SW480 (cell line): ENCODE results near the gene DCHS2.

Source experiments
- DNase-seq: peaks from one replicate; pipeline ENCODE4 v3.0.0-alpha.2; 2016; ENCODE audit warnings: low spot score

The DCHS2 gene

GRCh38 chr4:154450966-154451365, 40.6 kb downstream of the DCHS2 start:
- DNase-seq: no peak

- DNase-seq: no peak
Observed at GRCh38 chr4:154444958-154445357, 46.6 kb downstream of the DCHS2 start.

GRCh38 chr4:154441982-154442381, 49.6 kb downstream of the DCHS2 start:
- DNase-seq: no peak

- no peak for DNase-seq
Observed at GRCh38 chr4:154441124-154441523, 50.5 kb downstream of the DCHS2 start.

- no peak for DNase-seq
Observed at GRCh38 chr4:154439224-154439623, 52.4 kb downstream of the DCHS2 start.

- no peak for DNase-seq
Observed at GRCh38 chr4:154435895-154436294, 55.7 kb downstream of the DCHS2 start.

- no peak for DNase-seq
Observed at GRCh38 chr4:154433543-154433942, 58.1 kb downstream of the DCHS2 start.

- no peak for DNase-seq
Observed at GRCh38 chr4:154429176-154429575, 62.4 kb downstream of the DCHS2 start.

GRCh38 chr4:154427149-154427548, 64.5 kb downstream of the DCHS2 start:
- no peak for DNase-seq

- DNase-seq: no peak
Observed at GRCh38 chr4:154425514-154425913, 66.1 kb downstream of the DCHS2 start.

- DNase-seq: no peak
Observed at GRCh38 chr4:154424810-154425484, 66.7 kb downstream of the DCHS2 start.

GRCh38 chr4:154422152-154422551, 69.4 kb downstream of the DCHS2 start:
- DNase-seq: no peak

- no peak for DNase-seq
Observed at GRCh38 chr4:154421618-154422017, 70.0 kb downstream of the DCHS2 start.

- DNase-seq: no peak
Observed at GRCh38 chr4:154417373-154417673, 74.3 kb downstream of the DCHS2 start.

- peak; percentile 9 for DNase-seq
Observed at GRCh38 chr4:154416190-154416547, 75.4 kb downstream of the DCHS2 start.

GRCh38 chr4:154415313-154415712, 76.3 kb downstream of the DCHS2 start:
- no peak for DNase-seq

GRCh38 chr4:154414796-154415195, 76.8 kb downstream of the DCHS2 start:
- DNase-seq: no peak

GRCh38 chr4:154414371-154414770, 77.2 kb downstream of the DCHS2 start:
- DNase-seq: no peak

GRCh38 chr4:154407443-154407842, 84.2 kb downstream of the DCHS2 start:
- no peak for DNase-seq

GRCh38 chr4:154406018-154406795, 85.4 kb downstream of the DCHS2 start:
- no peak for DNase-seq

- peak; percentile 58 for DNase-seq
Observed at GRCh38 chr4:154399259-154399974, 92.2 kb downstream of the DCHS2 start.

- no peak for DNase-seq
Observed at GRCh38 chr4:154390324-154390723, 101.3 kb downstream of the DCHS2 start.

- no peak for DNase-seq
Observed at GRCh38 chr4:154389148-154389547, 102.5 kb downstream of the DCHS2 start.
